Endodermal cell (in vitro differentiated cells): Measurements from ENCODE around the gene ATP10A. TPM values are rescaled to one million over a fixed set of nuclear protein-coding genes. Genes with fewer than 3 reads are reported as not detected.

Source experiments
- DNase-seq: peaks from one replicate; pipeline ENCODE4 v3.0.0-alpha.2; 2017
- H3K27ac ChIP-seq: 2 replicates; pipeline ENCODE4 v1.5.1; 2013; ENCODE audit warnings: mild to moderate bottlenecking, low read depth, low read length, moderate library complexity
- H3K27me3 ChIP-seq: 2 replicates; pipeline ENCODE4 v1.6.1; 2013; ENCODE audit warnings: mild to moderate bottlenecking, low read length, moderate library complexity; ENCODE audit not compliant: insufficient read depth, control insufficient read depth, poor library complexity, severe bottlenecking
- H3K36me3 ChIP-seq: 2 replicates; pipeline ENCODE4 v1.7.0; 2013; ENCODE audit warnings: mild to moderate bottlenecking, low read length, moderate library complexity; ENCODE audit not compliant: control insufficient read depth, insufficient read depth
- H3K4me1 ChIP-seq: one replicate; pipeline ENCODE4 v1.7.0; 2013; ENCODE audit warnings: low read length; ENCODE audit not compliant: control insufficient read depth, insufficient read depth
- H3K4me3 ChIP-seq: 2 replicates; pipeline ENCODE4 v1.5.1; 2013; ENCODE audit warnings: mild to moderate bottlenecking, low read length, moderate library complexity
- H3K9ac ChIP-seq: 2 replicates; pipeline ENCODE4 v1.6.1; 2013; ENCODE audit warnings: mild to moderate bottlenecking, low read length, moderate library complexity; ENCODE audit not compliant: poor library complexity, severe bottlenecking; ENCODE audit errors: extremely low read depth
- H3K9me3 ChIP-seq: 2 replicates; pipeline ENCODE4 v1.6.1; 2013; ENCODE audit warnings: mild to moderate bottlenecking, low read length, moderate library complexity; ENCODE audit not compliant: control insufficient read depth
- H3K27ac Mint-ChIP-seq: 2 replicates; pipeline ENCODE4 v1.8.0; 2020; ENCODE audit warnings: mixed read lengths
- H3K27me3 Mint-ChIP-seq: 2 replicates; pipeline ENCODE4 v1.8.0; 2021; ENCODE audit warnings: mild to moderate bottlenecking, mixed read lengths; ENCODE audit not compliant: insufficient read depth
- H3K36me3 Mint-ChIP-seq: 2 replicates; pipeline ENCODE4 v1.8.0; 2020; ENCODE audit warnings: low read depth, mixed read lengths
- H3K4me1 Mint-ChIP-seq: 2 replicates; pipeline ENCODE4 v1.8.0; 2020; ENCODE audit warnings: mixed read lengths
- H3K4me3 Mint-ChIP-seq: 2 replicates; pipeline ENCODE4 v1.8.0; 2020; ENCODE audit warnings: mild to moderate bottlenecking, moderate library complexity, mixed read lengths
- H3K9me3 Mint-ChIP-seq: 2 replicates; pipeline ENCODE4 v1.8.0; 2020; ENCODE audit warnings: mild to moderate bottlenecking, mixed read lengths
- WGBS, 2 experiments: methylation state at CpG; one replicate each; pipeline versions ENCODE4 v1.1.5 to v1.1.7; 2013; ENCODE audit warnings: missing lambda C conversion rate in 2 of 2, mixed read lengths in 1 of 2; ENCODE audit not compliant: insufficient coverage in 1 of 2, insufficient read length in 1 of 2; 5-methylcytosine and 5-hydroxymethylcytosine counted together
- total RNA-seq, 2 donors: library from RNA; stranded (reverse); fragmentation: NEBNext Ultra II Directional in 1 of 2; extraction: Animal tissue kit (Norgen Biotek cat#: 25700) in 1 of 2; gene quantifications; 2 replicates in 1 of 2; 3 replicates in 1 of 2; pipeline ENCODE4 v1.2.1, GENCODE V29; 2021
- TF ChIP-seq, protein P1 (sequence below): fragments of 200-600 bp; sonication (generic); conservative IDR thresholded peaks from 2 replicates; pipeline ENCODE4 v1.5.0; 2021; ENCODE audit warnings: antibody characterized with exemption, mild to moderate bottlenecking

ATP10A gene
- total RNA-seq, 2 donors from 2014 or later: 0.04 to 1.2 TPM

DNA sequence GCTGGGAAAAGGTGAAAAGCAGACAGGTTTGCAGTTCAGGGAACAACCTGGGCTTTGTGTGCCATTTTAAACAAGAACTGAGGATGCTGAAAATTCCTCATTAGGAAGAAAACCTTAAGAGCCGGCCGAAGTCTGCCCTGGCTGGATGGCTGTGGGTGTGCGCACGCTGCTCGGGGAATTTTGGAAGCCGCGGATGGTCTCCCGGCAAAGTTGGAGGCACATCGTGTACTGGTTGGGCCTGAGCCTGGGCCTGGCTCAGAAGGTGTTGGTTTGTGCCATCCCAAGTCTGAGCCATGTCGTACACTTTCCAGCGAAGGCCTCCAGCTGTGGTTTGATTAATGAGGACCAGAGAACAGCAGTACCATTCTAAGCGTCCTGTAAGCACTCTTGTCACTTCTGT is 188.2 kb downstream of the ATP10A start:
- Mint-ChIP-seq H3K27me3 (peaks cover 2% of the 10 kb centered on the region), H3K4me1 (peaks cover 24% of the 10 kb centered on the region), H3K36me3 (no peaks in the 10 kb centered on the region), H3K4me3 (no peak overlapping the region), H3K27ac (no peak overlapping the region), H3K9me3 (no peaks in the 10 kb centered on the region)
- no peaks in the 10 kb centered on the region for H3K27me3 ChIP-seq
- WGBS, 2 experiments: 93 to 95% methylated on average over 9 to 12 of the region's 12 CpGs
- no peaks in the 10 kb centered on the region for H3K9me3 ChIP-seq
- no peak overlapping the region for H3K4me3 ChIP-seq
- peaks cover 11% of the 10 kb centered on the region for H3K4me1 ChIP-seq
- TF ChIP-seq, protein P1, sequence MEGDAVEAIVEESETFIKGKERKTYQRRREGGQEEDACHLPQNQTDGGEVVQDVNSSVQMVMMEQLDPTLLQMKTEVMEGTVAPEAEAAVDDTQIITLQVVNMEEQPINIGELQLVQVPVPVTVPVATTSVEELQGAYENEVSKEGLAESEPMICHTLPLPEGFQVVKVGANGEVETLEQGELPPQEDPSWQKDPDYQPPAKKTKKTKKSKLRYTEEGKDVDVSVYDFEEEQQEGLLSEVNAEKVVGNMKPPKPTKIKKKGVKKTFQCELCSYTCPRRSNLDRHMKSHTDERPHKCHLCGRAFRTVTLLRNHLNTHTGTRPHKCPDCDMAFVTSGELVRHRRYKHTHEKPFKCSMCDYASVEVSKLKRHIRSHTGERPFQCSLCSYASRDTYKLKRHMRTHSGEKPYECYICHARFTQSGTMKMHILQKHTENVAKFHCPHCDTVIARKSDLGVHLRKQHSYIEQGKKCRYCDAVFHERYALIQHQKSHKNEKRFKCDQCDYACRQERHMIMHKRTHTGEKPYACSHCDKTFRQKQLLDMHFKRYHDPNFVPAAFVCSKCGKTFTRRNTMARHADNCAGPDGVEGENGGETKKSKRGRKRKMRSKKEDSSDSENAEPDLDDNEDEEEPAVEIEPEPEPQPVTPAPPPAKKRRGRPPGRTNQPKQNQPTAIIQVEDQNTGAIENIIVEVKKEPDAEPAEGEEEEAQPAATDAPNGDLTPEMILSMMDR: no peak
- no peak overlapping the region for H3K27ac ChIP-seq
- no peak overlapping the region for H3K9ac ChIP-seq
- no peaks in the 10 kb centered on the region for H3K36me3 ChIP-seq
- DNase-seq: no peak

DNA sequence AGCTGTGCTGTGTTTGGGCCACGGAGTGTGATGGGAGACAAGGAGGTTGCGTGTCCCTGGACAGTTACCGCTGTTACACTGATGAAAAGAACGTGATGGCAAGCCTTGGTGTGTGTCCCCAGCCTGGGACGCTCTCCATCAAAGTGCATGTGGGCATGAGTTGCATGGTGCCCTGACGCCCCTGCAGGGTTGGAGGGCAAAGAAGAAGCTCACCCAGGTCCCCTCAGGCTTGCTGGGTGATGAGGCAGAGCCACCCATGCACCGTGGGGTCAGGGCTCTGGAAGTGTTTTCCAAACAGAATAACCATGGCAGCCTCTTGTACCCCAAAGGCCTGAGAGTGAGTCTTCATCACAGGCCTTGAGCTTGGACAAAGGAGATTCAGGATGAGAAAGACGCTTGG is 189.2 kb downstream of the ATP10A start:
- no peaks in the 10 kb centered on the region for H3K9me3 ChIP-seq
- Mint-ChIP-seq H3K4me3 (no peak overlapping the region), H3K9me3 (no peaks in the 10 kb centered on the region), H3K4me1 (peaks cover 30% of the 10 kb centered on the region), H3K27me3 (peaks cover 2% of the 10 kb centered on the region), H3K27ac (no peak overlapping the region), H3K36me3 (no peaks in the 10 kb centered on the region)
- H3K27ac ChIP-seq: no peak overlapping the region
- no peak overlapping the region for H3K9ac ChIP-seq
- WGBS, 2 experiments: 92 to 96% methylated on average over 6 to 8 of the region's 8 CpGs
- H3K4me1 ChIP-seq: peaks cover 14% of the 10 kb centered on the region
- H3K27me3 ChIP-seq: no peaks in the 10 kb centered on the region
- TF ChIP-seq, protein P1: no peak
- no peak for DNase-seq
- no peak overlapping the region for H3K4me3 ChIP-seq
- H3K36me3 ChIP-seq: no peaks in the 10 kb centered on the region

DNA sequence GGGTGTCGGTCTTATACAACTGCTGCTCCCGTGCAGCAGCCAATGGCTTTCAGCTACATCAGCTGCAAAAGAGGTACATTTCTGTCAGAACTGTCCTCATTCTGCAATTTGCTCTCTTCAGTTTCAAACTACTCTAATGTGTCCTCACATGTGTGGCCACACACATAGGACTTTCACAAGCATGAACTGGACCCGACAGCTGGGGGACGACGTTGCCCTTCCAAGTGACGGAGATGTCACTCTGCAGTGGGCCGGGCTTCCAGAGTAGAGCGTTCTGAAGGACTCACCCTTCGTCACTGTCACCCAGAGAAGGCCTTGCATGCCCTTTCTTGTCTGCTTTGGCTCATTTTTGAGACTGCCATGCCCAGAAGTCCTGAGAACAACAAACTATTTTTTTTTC is 189.8 kb downstream of the ATP10A start:
- no peak overlapping the region for H3K27ac Mint-ChIP-seq
- Histone ChIP-seq H3K27ac (no peak overlapping the region), H3K4me3 (no peak overlapping the region), H3K9ac (no peak overlapping the region), H3K4me1 (peaks cover 18% of the 10 kb centered on the region), H3K36me3 (no peaks in the 10 kb centered on the region), H3K27me3 (no peaks in the 10 kb centered on the region), H3K9me3 (no peaks in the 10 kb centered on the region)
- 91 to 92% methylated on average over 9 of the region's 9 CpGs for WGBS, 2 experiments
- TF ChIP-seq, protein P1: no peak
- no peak overlapping the region for H3K4me3 Mint-ChIP-seq
- H3K36me3 Mint-ChIP-seq: no peaks in the 10 kb centered on the region
- DNase-seq: no peak
- peaks cover 36% of the 10 kb centered on the region for H3K4me1 Mint-ChIP-seq
- H3K27me3 Mint-ChIP-seq: no peaks in the 10 kb centered on the region
- H3K9me3 Mint-ChIP-seq: no peaks in the 10 kb centered on the region
